Activated CD4-positive, alpha-beta T cell treated with anti-CD3 and anti-CD28 coated beads, Interleukin-2, amount 10 ng/mL, durations not matched to agents 7 days and 5 days (primary cell): ENCODE results near the gene MGARP. TPM values are rescaled to one million over a fixed set of nuclear protein-coding genes. Genes with fewer than 3 reads are reported as not detected.
"Not testable (repeated sequence)": the region's sequence is repeated elsewhere in the genome, so short reads cannot be mapped to it uniquely, and the experiment has no call there.

Source experiments
- CTCF ChIA-PET: fragments of 350-600 bp; sonication (Branson Sonifier 250); formaldehyde crosslinking; loops from one replicate; lab custom pipeline; 2021; ENCODE audit warnings: antibody characterized with exemption; lab: Charles Lee
- POLR2A ChIA-PET: fragments of 350-600 bp; sonication (Branson Sonifier 250); formaldehyde crosslinking; loops from one replicate; lab custom pipeline; 2021; ENCODE audit warnings: antibody characterized with exemption; lab: Charles Lee
- DNase-seq: peaks from one replicate; pipeline ENCODE4 v3.0.0-alpha.2; 2020
- H3K27ac Mint-ChIP-seq: one replicate; pipeline ENCODE4 v1.8.0; 2021; ENCODE audit warnings: mild to moderate bottlenecking, moderate library complexity, mixed read lengths
- H3K27me3 Mint-ChIP-seq: one replicate; pipeline ENCODE4 v1.8.0; 2021; ENCODE audit warnings: mixed read lengths
- H3K36me3 Mint-ChIP-seq: one replicate; pipeline ENCODE4 v1.8.0; 2021; ENCODE audit warnings: low read depth, mixed read lengths
- H3K4me1 Mint-ChIP-seq: one replicate; pipeline ENCODE4 v1.8.0; 2021; ENCODE audit warnings: mixed read lengths
- H3K4me3 Mint-ChIP-seq: one replicate; pipeline ENCODE4 v1.8.0; 2021; ENCODE audit warnings: mild to moderate bottlenecking, moderate library complexity, mixed read lengths
- H3K9me3 Mint-ChIP-seq: one replicate; pipeline ENCODE4 v1.8.0; 2021; ENCODE audit warnings: mixed read lengths
- total RNA-seq, 2 experiments: library from RNA; stranded (reverse); gene quantifications; one replicate each; pipeline ENCODE4 v1.2.3, GENCODE V29; 2021

Gene MGARP
- total RNA-seq, 2 experiments from 2014 or later, result 0.21 to 0.25 TPM

- ChIA-PET CTCF (interaction anchor here (1.0 kb wide), 1 partner anchor 226 kb away, joined by 3 read pairs; no protein-coding TSS in a partner anchor), POLR2A (no interaction called here)
- H3K27me3 Mint-ChIP-seq, result peaks cover 12% of the 10 kb centered on the region
- H3K4me1 Mint-ChIP-seq, result no peaks in the 10 kb centered on the region
- no peak overlapping the region for H3K27ac Mint-ChIP-seq
- DNase-seq, result no peak
- H3K4me3 Mint-ChIP-seq, result no peak overlapping the region
- H3K9me3 Mint-ChIP-seq, result no peaks in the 10 kb centered on the region
- no peaks in the 10 kb centered on the region for H3K36me3 Mint-ChIP-seq
Measured at GRCh38 chr4:139256349-139256748, 23.7 kb downstream of the MGARP start.

DNA sequence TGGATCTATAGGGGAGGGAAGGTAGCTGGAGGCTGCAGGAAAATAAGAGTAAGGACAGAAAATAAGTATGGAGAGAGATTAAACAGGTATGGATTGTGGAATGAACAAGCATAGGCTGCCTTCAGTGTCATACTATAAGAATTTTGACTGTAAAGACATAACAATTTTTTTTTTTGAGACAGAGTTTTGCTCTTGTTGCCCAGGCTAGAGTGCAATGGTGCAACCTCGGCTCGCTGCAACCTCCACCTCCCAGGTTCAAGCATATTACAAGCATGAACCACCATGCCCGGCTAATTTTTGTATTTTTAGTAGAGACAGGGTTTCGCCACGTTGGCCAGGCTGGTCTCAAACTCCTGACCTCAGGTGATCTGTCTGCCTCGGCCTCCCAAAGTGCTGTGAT lies 24.4 kb downstream of the MGARP start:
- H3K36me3 Mint-ChIP-seq, H3K9me3 Mint-ChIP-seq, H3K4me3 Mint-ChIP-seq, DNase-seq, H3K4me1 Mint-ChIP-seq, POLR2A ChIA-PET, H3K27ac Mint-ChIP-seq: not testable (repeated sequence)
- CTCF ChIA-PET, result interaction anchor here (1.2 kb wide), 1 partner anchor 11 kb away, joined by 3 read pairs; no protein-coding TSS in a partner anchor
- H3K27me3 Mint-ChIP-seq, result peaks cover 12% of the 10 kb centered on the region

- no peaks in the 10 kb centered on the region for H3K9me3 Mint-ChIP-seq
- ChIA-PET POLR2A (no interaction called here), CTCF (interaction anchor here (1.0 to 1.6 kb wide), 4 partner anchors 10 to 56 kb away, joined by 3 to 7 read pairs (median 4); no protein-coding TSS in a partner anchor)
- DNase-seq, result no peak
- H3K4me3 Mint-ChIP-seq, result no peak overlapping the region
- H3K27me3 Mint-ChIP-seq, result peaks cover 9% of the 10 kb centered on the region
- no peaks in the 10 kb centered on the region for H3K36me3 Mint-ChIP-seq
- H3K27ac Mint-ChIP-seq, result no peak overlapping the region
- H3K4me1 Mint-ChIP-seq, result no peaks in the 10 kb centered on the region
Measured at GRCh38 chr4:139253713-139254112, 26.3 kb downstream of the MGARP start.

- DNase-seq, result no peak
- H3K36me3 Mint-ChIP-seq, result no peaks in the 10 kb centered on the region
- H3K4me3 Mint-ChIP-seq, result no peak overlapping the region
- H3K4me1 Mint-ChIP-seq, result no peaks in the 10 kb centered on the region
- peaks cover 9% of the 10 kb centered on the region for H3K27me3 Mint-ChIP-seq
- POLR2A ChIA-PET, result no interaction called here
- CTCF ChIA-PET, result interaction anchor here (0.6 to 1.0 kb wide), 2 partner anchors 42 to 69 kb away, joined by 4 read pairs; no protein-coding TSS in a partner anchor
- no peaks in the 10 kb centered on the region for H3K9me3 Mint-ChIP-seq
- H3K27ac Mint-ChIP-seq, result no peak overlapping the region
Measured at GRCh38 chr4:139253046-139253445, 27.0 kb downstream of the MGARP start.

DNA sequence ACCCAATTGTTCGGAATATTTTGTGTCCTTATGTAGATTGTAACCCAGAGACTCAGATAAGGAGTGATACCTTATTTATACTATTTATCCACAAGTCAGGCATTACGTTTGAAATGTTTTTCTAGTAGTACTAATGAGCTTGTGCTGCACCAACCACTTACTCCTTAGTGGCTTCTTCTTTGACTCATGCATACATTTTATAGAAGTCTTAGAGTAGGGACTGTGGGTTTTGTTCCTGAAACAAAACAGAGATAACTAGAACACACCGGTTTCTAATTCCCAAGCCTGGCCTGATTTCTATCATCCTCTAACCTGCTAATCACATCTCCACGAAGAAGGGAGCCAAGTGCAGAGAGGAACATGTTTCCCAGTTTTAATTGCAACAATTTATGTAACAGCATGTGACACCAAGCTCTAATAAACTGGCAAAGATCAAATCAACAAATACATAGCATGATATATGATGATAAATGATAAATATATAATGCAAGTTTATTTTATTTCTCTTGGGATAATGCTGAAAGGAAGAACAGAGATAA lies 32.3 kb downstream of the MGARP start:
- no peaks in the 10 kb centered on the region for H3K27me3 Mint-ChIP-seq
- H3K27ac Mint-ChIP-seq, result no peak overlapping the region
- ChIA-PET POLR2A (no interaction called here), CTCF (interaction anchor here (0.6 kb wide), 1 partner anchor 610 kb away, joined by 3 read pairs; no protein-coding TSS in a partner anchor)
- H3K9me3 Mint-ChIP-seq, result no peaks in the 10 kb centered on the region
- no peak overlapping the region for H3K4me3 Mint-ChIP-seq
- H3K4me1 Mint-ChIP-seq, result no peaks in the 10 kb centered on the region
- H3K36me3 Mint-ChIP-seq, result no peaks in the 10 kb centered on the region
- no peak for DNase-seq

- Mint-ChIP-seq H3K27me3 (no peaks in the 10 kb centered on the region), H3K4me1 (no peaks in the 10 kb centered on the region), H3K27ac (no peak overlapping the region), H3K9me3 (no peaks in the 10 kb centered on the region), H3K36me3 (no peaks in the 10 kb centered on the region), H3K4me3 (no peak overlapping the region)
- ChIA-PET CTCF (interaction anchor here (0.6 to 1.7 kb wide), 2 partner anchors 16 to 610 kb away, joined by 3 to 4 read pairs; no protein-coding TSS in a partner anchor), POLR2A (no interaction called here)
- DNase-seq, result no peak
Measured at GRCh38 chr4:139247241-139247640, 32.8 kb downstream of the MGARP start.

DNA sequence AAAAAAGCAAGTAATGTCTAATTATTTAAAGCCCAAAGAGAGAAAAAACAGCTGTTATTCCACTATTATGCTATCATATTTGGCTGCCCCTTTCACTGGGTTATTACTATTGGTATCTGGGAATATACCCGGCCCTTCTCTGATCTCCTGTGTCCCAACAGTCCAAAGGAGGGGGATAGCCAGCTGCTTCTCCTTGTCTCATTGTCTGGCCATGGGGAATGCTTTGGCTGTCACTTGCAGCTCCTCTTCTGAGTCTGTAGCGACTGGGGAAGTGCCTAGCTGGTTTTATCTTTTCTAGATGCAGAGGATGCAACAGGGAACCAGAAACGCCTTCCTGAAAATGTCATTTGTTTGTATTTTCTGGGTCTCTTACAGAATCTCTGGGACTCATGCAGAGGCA lies 33.9 kb downstream of the MGARP start:
- no peak overlapping the region for H3K27ac Mint-ChIP-seq
- no peaks in the 10 kb centered on the region for H3K4me1 Mint-ChIP-seq
- ChIA-PET CTCF (interaction anchor here (1.7 kb wide), 1 partner anchor 15 kb away, joined by 4 read pairs; no protein-coding TSS in a partner anchor), POLR2A (no interaction called here)
- H3K27me3 Mint-ChIP-seq, result no peaks in the 10 kb centered on the region
- no peak for DNase-seq
- H3K36me3 Mint-ChIP-seq, result no peaks in the 10 kb centered on the region
- no peaks in the 10 kb centered on the region for H3K9me3 Mint-ChIP-seq
- no peak overlapping the region for H3K4me3 Mint-ChIP-seq

DNA sequence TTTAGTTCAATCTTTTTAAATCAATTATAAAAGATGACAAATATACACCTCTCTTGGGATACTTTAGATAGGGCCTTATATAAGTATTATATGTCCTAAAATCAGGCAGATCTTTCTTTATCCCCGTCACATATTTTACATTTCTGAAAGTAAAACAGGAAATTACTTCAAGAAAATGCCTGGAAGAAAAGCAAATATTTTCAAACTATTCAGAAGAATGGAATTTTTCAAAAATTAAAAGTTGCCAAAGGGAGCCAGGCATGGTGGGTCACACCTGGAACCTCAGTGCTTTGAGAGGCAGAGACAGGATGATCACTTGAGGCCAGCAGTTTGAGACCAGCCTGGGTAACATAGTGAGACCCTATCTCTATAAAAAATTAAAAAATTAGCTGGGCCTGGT lies 34.4 kb downstream of the MGARP start:
- H3K4me3 Mint-ChIP-seq, result no peak overlapping the region
- H3K27ac Mint-ChIP-seq, result no peak overlapping the region
- no peaks in the 10 kb centered on the region for H3K27me3 Mint-ChIP-seq
- ChIA-PET POLR2A (no interaction called here), CTCF (interaction anchor here (1.7 kb wide), 1 partner anchor 15 kb away, joined by 4 read pairs; no protein-coding TSS in a partner anchor)
- H3K36me3 Mint-ChIP-seq, result no peaks in the 10 kb centered on the region
- no peak for DNase-seq
- no peaks in the 10 kb centered on the region for H3K4me1 Mint-ChIP-seq
- no peaks in the 10 kb centered on the region for H3K9me3 Mint-ChIP-seq

- Mint-ChIP-seq H3K4me1 (no peaks in the 10 kb centered on the region), H3K27me3 (no peaks in the 10 kb centered on the region), H3K9me3 (peaks cover 3% of the 10 kb centered on the region), H3K36me3 (no peaks in the 10 kb centered on the region), H3K27ac (no peak overlapping the region), H3K4me3 (no peak overlapping the region)
- DNase-seq, result no peak
- ChIA-PET CTCF (interaction anchor here (1.3 kb wide), 1 partner anchor 11 kb away, joined by 7 read pairs; no protein-coding TSS in a partner anchor), POLR2A (no interaction called here)
Measured at GRCh38 chr4:139243448-139244365, 36.3 kb downstream of the MGARP start.

DNA sequence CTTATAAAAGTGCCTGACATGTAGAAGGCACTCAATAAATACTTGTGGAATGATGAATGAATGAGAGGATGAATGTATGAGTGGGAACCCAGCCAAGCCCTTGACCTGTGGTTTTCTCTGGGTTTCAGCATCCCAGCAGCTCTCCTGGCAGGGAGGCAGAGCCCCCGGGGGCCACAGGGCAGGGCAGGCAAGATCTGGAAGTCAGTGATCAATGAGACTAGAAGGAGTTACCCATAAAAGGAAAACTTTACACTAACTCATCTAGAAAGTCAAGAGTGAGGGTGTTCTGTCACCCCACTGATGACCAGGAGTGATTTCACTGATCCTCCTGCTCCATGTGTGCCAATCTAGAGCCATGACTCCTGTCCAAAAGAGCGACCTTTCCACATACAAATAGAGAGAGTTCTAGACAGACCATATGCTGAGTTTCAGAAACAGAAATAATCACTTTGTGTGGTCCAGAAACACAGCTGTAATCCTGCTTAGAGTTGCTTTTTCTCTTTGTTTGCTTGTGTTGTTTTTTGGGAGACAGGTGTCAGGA lies 37.4 kb downstream of the MGARP start:
- no peak for DNase-seq
- Mint-ChIP-seq H3K27me3 (no peaks in the 10 kb centered on the region), H3K36me3 (no peaks in the 10 kb centered on the region), H3K9me3 (peaks cover 3% of the 10 kb centered on the region), H3K27ac (no peak overlapping the region), H3K4me3 (no peak overlapping the region), H3K4me1 (peaks cover 2% of the 10 kb centered on the region)
- POLR2A ChIA-PET, result no interaction called here
- CTCF ChIA-PET, result interaction anchor here (1.1 to 1.3 kb wide), 2 partner anchors 11 to 12 kb away, joined by 4 to 7 read pairs; no protein-coding TSS in a partner anchor

DNA sequence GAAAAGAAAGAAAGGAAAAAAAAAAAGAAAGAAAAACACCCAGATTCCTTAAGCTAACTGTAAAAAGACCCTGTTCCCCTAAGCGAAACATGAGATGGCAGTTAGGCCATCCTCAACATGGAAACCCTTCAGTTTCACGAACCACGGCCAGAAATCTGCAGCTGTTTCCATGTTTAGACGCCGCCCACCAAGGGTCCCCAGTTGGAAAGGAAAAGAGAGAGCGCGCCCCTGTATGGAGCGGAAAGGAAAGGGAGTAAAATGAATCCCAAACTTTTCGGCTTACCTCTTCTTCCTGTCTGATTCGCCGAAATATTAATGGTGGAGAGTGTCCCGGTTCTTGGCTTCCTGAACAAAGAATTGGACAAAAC lies 38.3 kb downstream of the MGARP start:
- no peak overlapping the region for H3K27ac Mint-ChIP-seq
- no peak overlapping the region for H3K4me3 Mint-ChIP-seq

DNA sequence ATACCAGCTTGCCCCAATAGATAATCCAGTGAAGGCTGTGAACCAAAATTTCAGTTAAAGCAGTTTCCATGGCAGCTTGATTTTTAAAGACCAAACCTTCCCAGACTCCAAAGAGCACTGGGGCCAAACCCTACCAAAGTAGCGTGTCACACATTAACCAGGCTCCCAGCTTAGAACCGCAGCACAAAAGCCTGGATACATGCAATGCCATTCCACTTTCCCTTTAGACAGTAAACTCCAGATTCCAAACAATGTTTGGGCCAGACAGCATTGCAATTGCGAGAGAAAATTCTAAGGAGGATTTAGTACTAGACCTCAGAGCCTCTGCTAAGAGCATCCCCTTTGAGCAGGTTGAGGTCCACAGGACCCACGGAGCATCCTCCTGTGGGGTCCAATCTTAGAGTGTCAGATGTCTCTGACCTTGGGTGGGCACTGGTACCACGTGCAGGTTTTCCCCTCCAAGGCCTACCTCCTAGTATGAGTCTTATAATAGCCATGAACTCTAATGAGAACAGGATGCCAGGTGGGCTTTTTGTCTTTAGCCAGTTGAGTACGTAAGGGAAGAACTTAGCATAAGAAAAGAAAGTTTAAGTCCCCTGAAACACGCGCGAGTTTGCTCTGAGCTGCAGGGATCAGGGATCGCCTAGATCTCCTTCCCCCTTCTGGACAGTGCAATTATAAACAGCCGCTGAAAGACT lies 38.8 kb downstream of the MGARP start:
- Mint-ChIP-seq H3K4me3 (no peak overlapping the region), H3K4me1 (peaks cover 2% of the 10 kb centered on the region), H3K27me3 (no peaks in the 10 kb centered on the region), H3K27ac (no peak overlapping the region), H3K36me3 (no peaks in the 10 kb centered on the region), H3K9me3 (peaks cover 3% of the 10 kb centered on the region)
- CTCF ChIA-PET, result interaction anchor here (0.7 to 1.1 kb wide), 2 partner anchors 9 to 16 kb away, joined by 3 to 4 read pairs; no protein-coding TSS in a partner anchor
- POLR2A ChIA-PET, result no interaction called here
- no peak for DNase-seq

More for the DNA sequence above, 38.3 kb downstream of the MGARP start:
- CTCF ChIA-PET, result interaction anchor here (1.1 kb wide), 1 partner anchor 10 kb away, joined by 4 read pairs; no protein-coding TSS in a partner anchor
- DNase-seq, result no peak
- no peaks in the 10 kb centered on the region for H3K36me3 Mint-ChIP-seq
- H3K27me3 Mint-ChIP-seq, result no peaks in the 10 kb centered on the region
- H3K4me1 Mint-ChIP-seq, result peaks cover 2% of the 10 kb centered on the region
- H3K9me3 Mint-ChIP-seq, result peaks cover 3% of the 10 kb centered on the region
- POLR2A ChIA-PET, result no interaction called here
